OCI-LY7 (cell line): ENCODE measurements around the gene MARCHF2.

Source experiments
- EZH2phosphoT487 ChIP-seq: fragments of 200-600 bp; sonication (generic); IDR thresholded peaks from 2 replicates; pipeline ENCODE4 v1.6.1; 2018; ENCODE audit warnings: low read depth, borderline replicate concordance, mild to moderate bottlenecking, mixed run types, antibody characterized with exemption, low read length, moderate library complexity, mixed read lengths
- TF ChIP-seq, protein P1 (sequence below): fragments of 200-600 bp; sonication (generic); conservative IDR thresholded peaks from 2 replicates; pipeline ENCODE4 v1.5.1; 2014; ENCODE audit warnings: mild to moderate bottlenecking, antibody characterized with exemption, low read length, moderate library complexity, mixed read lengths

- TF ChIP-seq, protein P1, sequence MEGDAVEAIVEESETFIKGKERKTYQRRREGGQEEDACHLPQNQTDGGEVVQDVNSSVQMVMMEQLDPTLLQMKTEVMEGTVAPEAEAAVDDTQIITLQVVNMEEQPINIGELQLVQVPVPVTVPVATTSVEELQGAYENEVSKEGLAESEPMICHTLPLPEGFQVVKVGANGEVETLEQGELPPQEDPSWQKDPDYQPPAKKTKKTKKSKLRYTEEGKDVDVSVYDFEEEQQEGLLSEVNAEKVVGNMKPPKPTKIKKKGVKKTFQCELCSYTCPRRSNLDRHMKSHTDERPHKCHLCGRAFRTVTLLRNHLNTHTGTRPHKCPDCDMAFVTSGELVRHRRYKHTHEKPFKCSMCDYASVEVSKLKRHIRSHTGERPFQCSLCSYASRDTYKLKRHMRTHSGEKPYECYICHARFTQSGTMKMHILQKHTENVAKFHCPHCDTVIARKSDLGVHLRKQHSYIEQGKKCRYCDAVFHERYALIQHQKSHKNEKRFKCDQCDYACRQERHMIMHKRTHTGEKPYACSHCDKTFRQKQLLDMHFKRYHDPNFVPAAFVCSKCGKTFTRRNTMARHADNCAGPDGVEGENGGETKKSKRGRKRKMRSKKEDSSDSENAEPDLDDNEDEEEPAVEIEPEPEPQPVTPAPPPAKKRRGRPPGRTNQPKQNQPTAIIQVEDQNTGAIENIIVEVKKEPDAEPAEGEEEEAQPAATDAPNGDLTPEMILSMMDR: no peak
- TF ChIP-seq EZH2phosphoT487: no peak
Measured at GRCh38 chr19:8445488-8446001, 32.4 kb downstream of the MARCHF2 start.
